Non-pigmented ciliary epithelial cell (primary cell): ENCODE data around the gene GIMAP8.
"Not testable (repeated sequence)": the region's sequence is repeated elsewhere in the genome, so short reads cannot be mapped to it uniquely, and the experiment has no call there.

Experiments
- DNase-seq: peaks from one replicate; pipeline ENCODE4 v3.0.0-alpha.2; 2010; ENCODE audit warnings: low read depth

The GIMAP8 gene

GRCh38 chr7:150464962-150465361 lies 14.5 kb downstream of the GIMAP8 start:
- DNase-seq = no peak

- DNase-seq = no peak
Measured at GRCh38 chr7:150465414-150465813, 15.0 kb downstream of the GIMAP8 start.

GRCh38 chr7:150466477-150466876 lies 16.0 kb downstream of the GIMAP8 start:
- DNase-seq = no peak

GRCh38 chr7:150468241-150468640 lies 17.8 kb downstream of the GIMAP8 start:
- DNase-seq = no peak

- DNase-seq = no peak
Measured at GRCh38 chr7:150471886-150472285, 21.5 kb downstream of the GIMAP8 start.

- DNase-seq = no peak
Measured at GRCh38 chr7:150473902-150474301, 23.5 kb downstream of the GIMAP8 start.

GRCh38 chr7:150476285-150476684 lies 25.9 kb downstream of the GIMAP8 start:
- DNase-seq = no peak

- DNase-seq = no peak
Measured at GRCh38 chr7:150476819-150477631, 26.6 kb downstream of the GIMAP8 start.

GRCh38 chr7:150479023-150479716 lies 28.7 kb downstream of the GIMAP8 start:
- no peak for DNase-seq

GRCh38 chr7:150481186-150481920 lies 30.9 kb downstream of the GIMAP8 start:
- DNase-seq = no peak

GRCh38 chr7:150481922-150482321 lies 31.5 kb downstream of the GIMAP8 start:
- DNase-seq = no peak

- not testable (repeated sequence) for DNase-seq
Measured at GRCh38 chr7:150483514-150483913, 33.1 kb downstream of the GIMAP8 start.

GRCh38 chr7:150484071-150484470 lies 33.6 kb downstream of the GIMAP8 start:
- DNase-seq = not testable (repeated sequence)

GRCh38 chr7:150487625-150488024 lies 37.2 kb downstream of the GIMAP8 start:
- no peak for DNase-seq

- no peak for DNase-seq
Measured at GRCh38 chr7:150489782-150490181, 39.4 kb downstream of the GIMAP8 start.

- DNase-seq = not testable (repeated sequence)
Measured at GRCh38 chr7:150493442-150493841, 43.0 kb downstream of the GIMAP8 start.

GRCh38 chr7:150502519-150502918 lies 52.1 kb downstream of the GIMAP8 start:
- no peak for DNase-seq

GRCh38 chr7:150503155-150503554 lies 52.7 kb downstream of the GIMAP8 start:
- no peak for DNase-seq

GRCh38 chr7:150503581-150503980 lies 53.2 kb downstream of the GIMAP8 start:
- DNase-seq = no peak

GRCh38 chr7:150507947-150508602 lies 57.6 kb downstream of the GIMAP8 start:
- DNase-seq = no peak

- DNase-seq = no peak
Measured at GRCh38 chr7:150511048-150511447, 60.6 kb downstream of the GIMAP8 start.

- DNase-seq = no peak
Measured at GRCh38 chr7:150513758-150514157, 63.3 kb downstream of the GIMAP8 start.
